ENCODE data around the gene GRAP2. TPM values are rescaled to one million over a fixed set of nuclear protein-coding genes. Genes with fewer than 3 reads are reported as not detected.

GRAP2 gene
- total RNA-seq, 1 donor: under 0.01 TPM

DNA sequence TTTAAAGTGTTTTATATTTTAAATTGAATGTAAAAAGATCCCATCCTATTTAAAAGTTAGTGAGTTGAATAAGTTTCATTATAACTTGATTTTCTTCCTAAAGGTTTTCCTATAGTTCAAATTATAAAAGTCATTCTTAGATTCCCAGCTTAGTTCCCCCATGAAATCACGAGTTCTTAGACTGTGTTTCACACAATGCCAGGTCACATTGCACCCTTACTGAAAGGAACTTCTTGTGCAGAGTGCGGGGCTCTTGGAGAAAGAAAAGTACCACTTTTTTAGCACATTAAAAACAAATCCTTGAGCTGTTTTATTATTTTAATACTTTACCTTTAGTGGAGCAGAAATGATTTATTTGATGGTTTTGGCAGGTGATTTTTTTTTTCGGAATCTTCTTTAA is 15.6 kb downstream of the GRAP2 start:
- no peak overlapping the region for H3K4me3 ChIP-seq (ENCODE audit: low read depth, low read length)

DNA sequence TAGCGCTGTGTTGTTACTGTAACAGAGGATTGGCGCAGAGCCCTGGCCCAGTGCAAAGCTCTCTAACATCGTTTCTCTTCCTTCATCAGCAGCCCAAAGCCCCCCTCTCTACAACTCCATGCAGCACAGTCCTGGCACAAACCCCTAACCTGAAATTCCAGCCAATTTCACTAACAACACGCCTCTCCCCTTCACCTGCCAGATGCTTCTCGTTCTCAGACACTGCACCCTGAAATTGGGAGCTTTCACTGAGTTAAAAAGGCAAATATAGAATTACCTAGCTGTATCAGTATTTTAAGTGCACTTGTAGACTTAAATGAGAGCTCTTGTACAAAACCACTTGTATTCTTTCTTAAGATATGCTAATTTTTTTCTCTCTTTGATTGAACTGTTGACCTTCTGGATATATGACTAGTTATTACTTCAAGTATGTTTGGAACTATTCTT is 16.3 kb downstream of the GRAP2 start:
- H3K4me3 ChIP-seq (ENCODE audit: low read depth, low read length): no peak overlapping the region
- TF ChIP-seq, protein P1, sequence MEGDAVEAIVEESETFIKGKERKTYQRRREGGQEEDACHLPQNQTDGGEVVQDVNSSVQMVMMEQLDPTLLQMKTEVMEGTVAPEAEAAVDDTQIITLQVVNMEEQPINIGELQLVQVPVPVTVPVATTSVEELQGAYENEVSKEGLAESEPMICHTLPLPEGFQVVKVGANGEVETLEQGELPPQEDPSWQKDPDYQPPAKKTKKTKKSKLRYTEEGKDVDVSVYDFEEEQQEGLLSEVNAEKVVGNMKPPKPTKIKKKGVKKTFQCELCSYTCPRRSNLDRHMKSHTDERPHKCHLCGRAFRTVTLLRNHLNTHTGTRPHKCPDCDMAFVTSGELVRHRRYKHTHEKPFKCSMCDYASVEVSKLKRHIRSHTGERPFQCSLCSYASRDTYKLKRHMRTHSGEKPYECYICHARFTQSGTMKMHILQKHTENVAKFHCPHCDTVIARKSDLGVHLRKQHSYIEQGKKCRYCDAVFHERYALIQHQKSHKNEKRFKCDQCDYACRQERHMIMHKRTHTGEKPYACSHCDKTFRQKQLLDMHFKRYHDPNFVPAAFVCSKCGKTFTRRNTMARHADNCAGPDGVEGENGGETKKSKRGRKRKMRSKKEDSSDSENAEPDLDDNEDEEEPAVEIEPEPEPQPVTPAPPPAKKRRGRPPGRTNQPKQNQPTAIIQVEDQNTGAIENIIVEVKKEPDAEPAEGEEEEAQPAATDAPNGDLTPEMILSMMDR (IDR thresholded peaks at IDR 0.05; ENCODE audit: insufficient read depth, low read depth, low read length): no peak
- no peak for DNase-seq (ENCODE audit: low read depth)

More for the DNA sequence above, 15.6 kb downstream of the GRAP2 start:
- DNase-seq (ENCODE audit: low read depth): no peak
- TF ChIP-seq, protein P1 (IDR thresholded peaks at IDR 0.05; ENCODE audit: insufficient read depth, low read depth, low read length): no peak

DNA sequence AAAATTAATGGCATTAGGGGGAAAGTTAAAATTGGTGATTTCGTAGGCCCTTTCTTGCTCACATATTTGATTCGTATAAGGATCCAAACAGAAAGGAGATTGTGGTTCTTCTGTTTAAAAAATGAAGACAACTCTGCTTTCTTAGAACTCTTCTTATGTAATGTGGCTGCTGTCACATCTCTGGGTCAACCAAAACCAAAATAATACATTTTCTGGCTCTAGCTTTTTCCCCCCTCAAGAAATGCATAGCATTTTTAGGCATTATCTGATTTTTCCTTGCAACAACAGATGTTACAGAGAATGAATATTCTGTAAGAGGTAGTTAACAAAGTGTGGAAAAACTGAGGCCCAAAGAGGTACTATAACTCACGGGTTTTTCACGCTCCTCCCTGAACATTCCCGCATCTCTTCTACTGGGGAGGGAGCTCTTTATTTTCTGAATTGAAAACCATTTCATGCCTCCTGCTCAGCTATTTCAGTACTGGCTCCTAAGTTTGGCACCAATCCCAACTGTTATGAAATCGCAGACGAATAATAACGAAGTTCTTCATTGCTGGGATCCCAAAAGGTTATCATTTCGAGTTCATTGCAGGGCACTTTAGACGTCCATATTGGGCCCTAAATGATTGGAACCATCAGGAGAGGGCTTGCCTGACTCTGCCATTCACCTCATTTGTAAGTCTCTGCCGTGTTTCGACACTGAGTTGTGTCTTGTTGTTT is 17.1 kb downstream of the GRAP2 start:
- TF ChIP-seq, protein P1 (IDR thresholded peaks at IDR 0.05; ENCODE audit: insufficient read depth, low read depth, low read length): no peak
- no peak overlapping the region for H3K4me3 ChIP-seq (ENCODE audit: low read depth, low read length)
- peak; percentile 8 for DNase-seq (ENCODE audit: low read depth)

DNA sequence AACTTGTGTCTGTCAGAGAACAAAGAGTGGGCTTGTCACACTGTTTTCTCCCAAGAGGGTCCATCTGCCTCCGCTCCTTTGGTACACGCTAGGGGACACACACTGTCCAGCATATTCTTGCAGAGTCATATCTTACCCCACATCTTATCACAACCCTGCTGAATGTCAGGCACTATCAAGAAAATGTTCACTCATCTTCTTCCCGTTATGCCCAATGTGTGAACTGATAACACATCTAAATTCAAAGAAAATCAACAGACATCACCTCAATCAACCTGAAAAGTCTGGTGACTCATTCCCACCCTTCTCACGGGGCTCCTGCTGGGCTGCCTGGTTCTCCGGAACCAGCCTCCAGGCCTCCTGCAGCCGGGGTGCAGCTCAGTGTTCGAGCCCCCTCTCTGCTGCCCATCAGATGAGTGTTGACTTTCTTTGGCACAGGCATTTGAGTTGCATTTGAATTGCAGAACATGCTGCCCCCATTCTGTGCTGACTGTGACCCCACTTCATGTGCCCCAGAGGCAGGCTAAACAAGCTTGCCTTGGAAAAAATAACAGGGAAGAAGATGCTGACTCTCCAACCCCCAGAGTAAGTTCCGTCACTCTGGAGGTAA is 19.4 kb downstream of the GRAP2 start:
- TF ChIP-seq, protein P1 (IDR thresholded peaks at IDR 0.05; ENCODE audit: insufficient read depth, low read depth, low read length): no peak
- DNase-seq (ENCODE audit: low read depth): no peak
- no peak overlapping the region for H3K4me3 ChIP-seq (ENCODE audit: low read depth, low read length)

DNA sequence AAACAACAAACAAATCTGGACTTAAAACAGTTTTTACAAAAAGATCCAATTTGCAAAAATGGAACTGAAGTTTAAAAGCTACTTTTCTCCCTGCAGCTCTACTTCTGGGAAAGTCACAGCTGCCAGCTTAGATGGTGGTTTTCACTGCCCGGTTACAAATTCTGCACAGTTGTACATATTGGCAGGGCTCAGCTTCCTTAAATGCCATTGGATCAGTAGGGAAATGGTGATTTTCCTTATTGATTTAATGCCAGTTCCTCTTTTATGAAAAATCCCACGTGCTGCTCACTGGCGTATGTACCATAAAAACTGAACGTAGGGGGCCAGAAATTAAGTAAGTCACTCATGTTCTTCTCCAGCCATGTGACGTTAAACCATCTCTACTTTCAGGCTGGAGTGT is 22.8 kb downstream of the GRAP2 start:
- TF ChIP-seq, protein P1 (IDR thresholded peaks at IDR 0.05; ENCODE audit: insufficient read depth, low read depth, low read length): no peak
- DNase-seq (ENCODE audit: low read depth): no peak
- H3K4me3 ChIP-seq (ENCODE audit: low read depth, low read length): no peak overlapping the region

DNA sequence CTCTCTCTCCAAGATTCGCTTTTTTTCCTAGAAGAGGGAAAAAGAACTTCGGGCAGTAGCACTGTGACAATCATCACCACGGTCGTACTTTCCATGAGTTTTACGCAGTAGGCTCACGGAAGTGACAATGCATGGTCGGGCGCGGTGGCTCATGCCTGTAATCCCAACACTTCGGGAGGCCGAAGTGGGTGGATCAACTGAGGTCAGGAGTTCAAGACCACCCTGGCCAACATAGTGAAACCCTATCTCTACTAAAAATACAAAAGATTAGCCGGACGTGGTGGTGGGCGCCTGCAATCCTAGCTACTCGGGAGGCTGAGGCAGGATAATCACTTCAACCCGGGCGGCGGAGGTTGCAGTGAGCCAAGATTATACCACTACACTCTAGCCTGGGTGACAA is 23.4 kb downstream of the GRAP2 start:
- no peak overlapping the region for H3K4me3 ChIP-seq (ENCODE audit: low read depth, low read length)
- no peak for DNase-seq (ENCODE audit: low read depth)
- TF ChIP-seq, protein P1 (IDR thresholded peaks at IDR 0.05; ENCODE audit: insufficient read depth, low read depth, low read length): no peak

Data from fibroblast of villous mesenchyme (primary cell).